DMS53 treated with DMSO at 0.1 percent for 48 hours (cell line): ENCODE results near the gene RUVBL2.

Experiments used
- DNase-seq: peaks from one replicate; lab custom pipeline; 2025; ENCODE audit not compliant: unreplicated experiment; lab: John Stamatoyannopoulos, UW

Gene RUVBL2

GRCh38 chr19:48993175-48994034 lies at the start of gene RUVBL2, which contains the start of gene GYS1:
Gene RUVBL2 (plus strand): TSS chr19:48993887. CDS start chr19:48993912, 25 bp downstream.
Gene GYS1 (minus strand): TSS chr19:48993309. CDS start chr19:48993112, 197 bp downstream.
- peak; percentile 96 for DNase-seq

GRCh38 chr19:48945415-48945814 lies 48.3 kb upstream of the RUVBL2 start:
- no peak for DNase-seq

- no peak for DNase-seq
Measured at GRCh38 chr19:48945817-48946216, 47.9 kb upstream of the RUVBL2 start.

GRCh38 chr19:48946463-48947257 lies 47.0 kb upstream of the RUVBL2 start:
- DNase-seq: no peak

- no peak for DNase-seq
Measured at GRCh38 chr19:48947258-48947542, 46.5 kb upstream of the RUVBL2 start.

GRCh38 chr19:48950159-48950558 lies 43.5 kb upstream of the RUVBL2 start:
- no peak for DNase-seq

GRCh38 chr19:48950830-48951519 lies 42.7 kb upstream of the RUVBL2 start:
- peak; percentile 42 for DNase-seq

GRCh38 chr19:48953141-48953540 lies 40.5 kb upstream of the RUVBL2 start:
- no peak for DNase-seq

GRCh38 chr19:48953990-48954594 lies 39.6 kb upstream of the RUVBL2 start:
- no peak for DNase-seq

GRCh38 chr19:48954595-48955307 lies 38.9 kb upstream of the RUVBL2 start, which contains the start of gene BAX:
Gene BAX (plus strand): TSS chr19:48954875. CDS start chr19:48954929, 54 bp downstream.
- peak; percentile 94 for DNase-seq

GRCh38 chr19:48955308-48955958 lies 38.3 kb upstream of the RUVBL2 start:
- no peak for DNase-seq

GRCh38 chr19:48958006-48958405 lies 35.7 kb upstream of the RUVBL2 start:
- DNase-seq: no peak

GRCh38 chr19:48959341-48960239 lies 34.1 kb upstream of the RUVBL2 start:
- DNase-seq: no peak

GRCh38 chr19:48961051-48961649 lies 32.5 kb upstream of the RUVBL2 start:
- DNase-seq: no peak

- no peak for DNase-seq
Measured at GRCh38 chr19:48961673-48962028, 32.0 kb upstream of the RUVBL2 start.

GRCh38 chr19:48962029-48962848 lies 31.4 kb upstream of the RUVBL2 start:
- DNase-seq: peak; percentile 73

GRCh38 chr19:48962849-48963165 lies 30.9 kb upstream of the RUVBL2 start:
- DNase-seq: no peak
